Measurements from ENCODE around the gene C5AR2.
A peak's percentile ranks its signal among the peaks of the same experiment; 100 is the strongest.
"Not testable (repeated sequence)": the region's sequence is repeated elsewhere in the genome, so short reads cannot be mapped to it uniquely, and the experiment has no call there.

Gene C5AR2

GRCh38 chr19:47331931-47332547 lies at the start of gene C5AR2:
C5AR2 (plus strand) TSS chr19:47332175; CDS start chr19:47340800, 8,625 bp downstream.
- DNase-seq = no peak

GRCh38 chr19:47283405-47284059 lies 48.4 kb upstream of the C5AR2 start:
- DNase-seq = no peak

GRCh38 chr19:47284324-47284899 lies 47.6 kb upstream of the C5AR2 start:
- DNase-seq = peak; percentile 28 to 78

GRCh38 chr19:47296036-47296435 lies 35.9 kb upstream of the C5AR2 start:
- peak; percentile 79 to 87 for DNase-seq

- not testable (repeated sequence) for DNase-seq
Measured at GRCh38 chr19:47300867-47301266, 31.1 kb upstream of the C5AR2 start.

- no peak for DNase-seq
Measured at GRCh38 chr19:47302249-47302648, 29.7 kb upstream of the C5AR2 start.

- no peak for DNase-seq
Measured at GRCh38 chr19:47303966-47304365, 28.0 kb upstream of the C5AR2 start.

GRCh38 chr19:47305309-47305751 lies 26.6 kb upstream of the C5AR2 start:
- peak; percentile 41 to 59 for DNase-seq

GRCh38 chr19:47306303-47306702 lies 25.7 kb upstream of the C5AR2 start:
- no peak for DNase-seq

GRCh38 chr19:47309038-47309437 lies 22.9 kb upstream of the C5AR2 start:
- DNase-seq = no peak

- DNase-seq = peak in 1 of 2 donors; percentile 41
Measured at GRCh38 chr19:47309608-47310007, 22.4 kb upstream of the C5AR2 start, which contains the start of gene C5AR1. C5AR1 (plus strand) TSS chr19:47309861; CDS start chr19:47309896, 35 bp downstream.

GRCh38 chr19:47310323-47310722 lies 21.7 kb upstream of the C5AR2 start:
- no peak for DNase-seq

GRCh38 chr19:47310819-47311218 lies 21.2 kb upstream of the C5AR2 start:
- DNase-seq = peak in 1 of 2 donors; percentile 31

GRCh38 chr19:47312366-47313006 lies 19.5 kb upstream of the C5AR2 start:
- DNase-seq = no peak

- DNase-seq = no peak
Measured at GRCh38 chr19:47313754-47314295, 18.1 kb upstream of the C5AR2 start.

- DNase-seq = peak in 1 of 2 donors; percentile 77
Measured at GRCh38 chr19:47315125-47315821, 16.7 kb upstream of the C5AR2 start.

- no peak for DNase-seq
Measured at GRCh38 chr19:47316513-47316912, 15.5 kb upstream of the C5AR2 start.

- no peak for DNase-seq
Measured at GRCh38 chr19:47319923-47320871, 11.8 kb upstream of the C5AR2 start.

- DNase-seq = no peak
Measured at GRCh38 chr19:47321630-47322029, 10.3 kb upstream of the C5AR2 start.

- DNase-seq = no peak
Measured at GRCh38 chr19:47322058-47322457, 9.9 kb upstream of the C5AR2 start.

- no peak for DNase-seq
Measured at GRCh38 chr19:47323409-47323808, 8.6 kb upstream of the C5AR2 start.
